Suprapubic skin (tissue), 4 donors: ENCODE results near the gene PDF. TPM values are rescaled to one million over a fixed set of nuclear protein-coding genes. Genes with fewer than 3 reads are reported as not detected.
"Not testable (repeated sequence)": the region's sequence is repeated elsewhere in the genome, so short reads cannot be mapped to it uniquely, and the experiment has no call there.

ENCODE experiments used
- DNase-seq, 2 donors: peaks; one replicate each; pipeline ENCODE4 v3.0.0-alpha.2; 2019; ENCODE audit warnings: low spot score in 2 of 2
- H3K27ac ChIP-seq: fragments of 200-600 bp; sonication (generic); one replicate; pipeline ENCODE4 v1.5.1; 2019
- H3K27me3 ChIP-seq: fragments of 200-600 bp; sonication (generic); one replicate; pipeline ENCODE4 v1.5.1; 2019
- H3K36me3 ChIP-seq: fragments of 200-600 bp; sonication (generic); one replicate; pipeline ENCODE4 v1.5.1; 2019
- H3K4me1 ChIP-seq: fragments of 200-600 bp; sonication (generic); one replicate; pipeline ENCODE4 v1.5.1; 2019
- H3K4me3 ChIP-seq: fragments of 200-600 bp; sonication (generic); one replicate; pipeline ENCODE4 v1.5.1; 2019; ENCODE audit warnings: mild to moderate bottlenecking
- H3K9me3 ChIP-seq: fragments of 200-600 bp; sonication (generic); one replicate; pipeline ENCODE4 v1.5.1; 2019
- CTCF ChIP-seq, 2 donors: fragments of 200-600 bp in 1 of 2; fragments of 450-650 bp in 1 of 2; sonication (generic) in 1 of 2; IDR thresholded peaks; one replicate each; pipeline ENCODE4 v1.5.1; 2016 to 2019; ENCODE audit warnings: antibody characterized with exemption in 2 of 2, mild to moderate bottlenecking in 1 of 2, moderate library complexity in 1 of 2
- EP300 ChIP-seq: sonication (generic); formaldehyde crosslinking; IDR thresholded peaks from one replicate; pipeline ENCODE4 v1.6.1; 2017; ENCODE audit warnings: antibody characterized with exemption
- POLR2A ChIP-seq, 2 donors: fragments of 450-650 bp; IDR thresholded peaks; one replicate each; pipeline ENCODE4 v1.6.1; 2017; ENCODE audit warnings: antibody characterized with exemption in 2 of 2, mild to moderate bottlenecking in 2 of 2, moderate library complexity in 2 of 2
- POLR2AphosphoS5 ChIP-seq, 3 donors: sonication (generic); formaldehyde crosslinking; IDR thresholded peaks; one replicate each; pipeline ENCODE4 v1.6.1; 2017; ENCODE audit warnings: antibody characterized with exemption in 3 of 3
- WGBS: methylation state at CpG from one replicate; pipeline ENCODE4 v1.1.5; 2018; 5-methylcytosine and 5-hydroxymethylcytosine counted together
- total RNA-seq, 4 donors: library from RNA; depleted of rRNA; stranded (reverse); fragments of >200 nt; gene quantifications; one replicate each; pipeline ENCODE4 v1.1.0, GENCODE V29; 2016

PDF gene
- total RNA-seq, 4 donors from 2014 or later: 12.2 to 25.4 (median 21.2) TPM

- TF ChIP-seq POLR2A (IDR thresholded peaks at IDR 0.05): no peak
- no peak for TF ChIP-seq POLR2AphosphoS5 (IDR thresholded peaks at IDR 0.05)
- no peak for TF ChIP-seq CTCF (IDR thresholded peaks at IDR 0.05)
- no peak for TF ChIP-seq EP300
- H3K4me1 ChIP-seq: no peaks in the 10 kb centered on the region
- DNase-seq: no peak
- no peak overlapping the region for H3K27ac ChIP-seq
- peaks cover 72% of the 10 kb centered on the region for H3K36me3 ChIP-seq
- no peak overlapping the region for H3K4me3 ChIP-seq
- no peaks in the 10 kb centered on the region for H3K27me3 ChIP-seq
- 93% methylated on average over 2 of the region's 2 CpGs for WGBS
- no peaks in the 10 kb centered on the region for H3K9me3 ChIP-seq
Measured at GRCh38 chr16:69364088-69364487, 33.7 kb upstream of the PDF start.

- no peak overlapping the region for H3K27ac ChIP-seq
- H3K9me3 ChIP-seq: no peaks in the 10 kb centered on the region
- DNase-seq: no peak
- WGBS: 92% methylated on average over 5 of the region's 5 CpGs
- TF ChIP-seq CTCF (IDR thresholded peaks at IDR 0.05): no peak
- no peak for TF ChIP-seq POLR2AphosphoS5 (IDR thresholded peaks at IDR 0.05)
- TF ChIP-seq EP300: no peak
- TF ChIP-seq POLR2A (IDR thresholded peaks at IDR 0.05): no peak
- peaks cover 64% of the 10 kb centered on the region for H3K36me3 ChIP-seq
- no peak overlapping the region for H3K4me3 ChIP-seq
- no peaks in the 10 kb centered on the region for H3K4me1 ChIP-seq
- no peaks in the 10 kb centered on the region for H3K27me3 ChIP-seq
Measured at GRCh38 chr16:69363281-69363717, 32.9 kb upstream of the PDF start.

DNA sequence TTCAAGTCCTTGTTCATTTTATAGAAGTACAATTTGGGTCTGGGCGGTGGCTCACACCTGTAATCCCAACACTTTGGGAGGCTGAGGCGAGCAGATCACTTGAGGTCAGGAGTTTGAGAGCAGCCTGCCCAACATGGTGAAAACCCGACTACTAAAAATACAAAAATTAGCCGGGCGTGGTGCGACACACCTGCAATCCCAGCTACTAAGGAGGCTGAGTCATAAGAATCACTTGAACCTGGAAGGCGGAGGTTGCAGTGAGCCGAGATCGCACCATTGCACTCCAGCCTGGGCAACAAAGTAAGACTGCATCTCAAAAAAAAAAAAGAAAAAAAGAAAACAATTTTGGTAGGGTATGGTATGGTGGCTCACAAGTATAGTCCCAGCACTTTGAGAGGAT is 29.7 kb upstream of the PDF start:
- peaks cover 56% of the 10 kb centered on the region for H3K36me3 ChIP-seq
- not testable (repeated sequence) for H3K9me3 ChIP-seq, H3K4me1 ChIP-seq, H3K27me3 ChIP-seq, H3K27ac ChIP-seq, DNase-seq, H3K4me3 ChIP-seq
- WGBS: 92% methylated on average over 9 of the region's 9 CpGs

- H3K9me3 ChIP-seq: no peaks in the 10 kb centered on the region
- WGBS: 89% methylated on average over 8 of the region's 12 CpGs
- H3K4me1 ChIP-seq: no peaks in the 10 kb centered on the region
- DNase-seq: no peak
- H3K4me3 ChIP-seq: no peak within 1 kb of the TSS
- H3K27ac ChIP-seq: no peak within 1 kb of the TSS
- TF ChIP-seq CTCF (IDR thresholded peaks at IDR 0.05): no peak
- no peak for TF ChIP-seq EP300
- no peak for TF ChIP-seq POLR2AphosphoS5 (IDR thresholded peaks at IDR 0.05)
- TF ChIP-seq POLR2A (IDR thresholded peaks at IDR 0.05): no peak
- H3K27me3 ChIP-seq: no peaks in the 10 kb centered on the region
- peaks cover 41% of the 10 kb centered on the region for H3K36me3 ChIP-seq
Measured at GRCh38 chr16:69351309-69352027, 21.1 kb upstream of the PDF start, which contains the start of gene TMED6. TSS of gene TMED6 (minus strand) at chr16:69351786. CDS start at chr16:69351753, 33 bp downstream.

DNA sequence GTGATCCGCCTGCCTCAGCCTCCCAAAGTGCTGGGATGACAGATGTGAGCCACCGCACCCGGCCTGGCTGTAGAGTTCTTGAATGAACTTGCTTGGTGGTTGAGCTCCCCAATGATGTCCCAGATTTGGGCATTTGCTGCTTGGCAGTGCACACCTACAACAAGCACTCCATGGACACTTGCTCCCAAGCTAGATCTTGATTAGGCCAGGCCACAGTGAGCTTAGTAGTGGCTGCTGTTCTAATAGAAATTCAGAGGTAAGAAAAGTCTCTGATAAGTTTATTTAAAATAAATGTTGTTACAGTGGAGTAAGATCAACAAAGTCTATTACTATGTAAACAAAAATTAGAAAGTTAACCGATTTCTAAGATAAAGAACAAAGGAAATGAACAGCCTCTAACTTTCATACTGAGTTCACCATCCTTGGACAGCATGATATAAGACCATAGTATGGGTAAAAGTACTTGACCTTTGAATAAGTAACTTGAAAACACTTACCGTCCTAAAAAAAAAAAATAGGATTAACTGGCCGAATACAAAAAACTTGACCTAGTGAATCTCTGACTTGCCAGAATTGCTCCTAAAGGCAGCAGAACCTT is 20.2 kb upstream of the PDF start:
- 83% methylated on average over 6 of the region's 6 CpGs for WGBS
- TF ChIP-seq POLR2AphosphoS5 (IDR thresholded peaks at IDR 0.05): no peak
- TF ChIP-seq POLR2A (IDR thresholded peaks at IDR 0.05): no peak
- no peak for TF ChIP-seq EP300
- no peak for TF ChIP-seq CTCF (IDR thresholded peaks at IDR 0.05)
- Histone ChIP-seq H3K4me1 (no peaks in the 10 kb centered on the region), H3K9me3 (no peaks in the 10 kb centered on the region), H3K36me3 (peaks cover 32% of the 10 kb centered on the region), H3K4me3 (no peak overlapping the region), H3K27me3 (no peaks in the 10 kb centered on the region), H3K27ac (no peak overlapping the region)
- no peak for DNase-seq
